Endothelial cell (in vitro differentiated cells): Measurements from ENCODE around the gene TRAPPC12. TPM values are rescaled to one million over a fixed set of nuclear protein-coding genes. Genes with fewer than 3 reads are reported as not detected.

Source experiments
- DNase-seq: peaks from one replicate; pipeline ENCODE4 v3.0.0; 2021; ENCODE audit warnings: low spot score
- H3K27ac Mint-ChIP-seq: one replicate; pipeline ENCODE4 v1.8.0; 2021; ENCODE audit warnings: mixed read lengths, inconsistent platforms; ENCODE audit not compliant: unreplicated experiment
- H3K27me3 Mint-ChIP-seq: one replicate; pipeline ENCODE4 v1.8.0; 2021; ENCODE audit warnings: mild to moderate bottlenecking, moderate library complexity, mixed read lengths, inconsistent platforms; ENCODE audit not compliant: unreplicated experiment
- H3K36me3 Mint-ChIP-seq: one replicate; pipeline ENCODE4 v1.8.0; 2021; ENCODE audit warnings: mild to moderate bottlenecking, low read depth, mixed read lengths, inconsistent platforms; ENCODE audit not compliant: unreplicated experiment
- H3K4me1 Mint-ChIP-seq: one replicate; pipeline ENCODE4 v1.8.0; 2021; ENCODE audit warnings: mild to moderate bottlenecking, mixed read lengths, inconsistent platforms; ENCODE audit not compliant: unreplicated experiment
- H3K4me3 Mint-ChIP-seq: one replicate; pipeline ENCODE4 v1.8.0; 2021; ENCODE audit warnings: mild to moderate bottlenecking, mixed read lengths, inconsistent platforms; ENCODE audit not compliant: unreplicated experiment
- H3K9me3 Mint-ChIP-seq: one replicate; pipeline ENCODE4 v1.8.0; 2021; ENCODE audit warnings: mixed read lengths, inconsistent platforms; ENCODE audit not compliant: unreplicated experiment
- CTCF ChIP-seq: fragments of 200-600 bp; sonication (generic); IDR thresholded peaks from one replicate; pipeline ENCODE4 v1.5.0; 2021; ENCODE audit warnings: antibody characterized with exemption; ENCODE audit not compliant: unreplicated experiment
- total RNA-seq: library from RNA; stranded (reverse); fragmentation: NEBNext Ultra II Directional; extraction: Animal tissue kit (Norgen Biotek cat#: 25700); gene quantifications from one replicate; pipeline ENCODE4 v1.2.1, GENCODE V29; 2021; ENCODE audit not compliant: unreplicated experiment

Gene TRAPPC12
- total RNA-seq, 1 donor from 2014 or later, result 105 TPM

- Mint-ChIP-seq H3K27ac (no peak overlapping the region), H3K36me3 (peaks cover 8% of the 10 kb centered on the region), H3K4me1 (peaks cover 4% of the 10 kb centered on the region), H3K27me3 (peaks cover 9% of the 10 kb centered on the region), H3K4me3 (no peak overlapping the region), H3K9me3 (no peaks in the 10 kb centered on the region)
- DNase-seq, result no peak
- TF ChIP-seq CTCF, result no peak
Observed at GRCh38 chr2:3488855-3489763, 109.6 kb downstream of the TRAPPC12 start.

- peaks cover 9% of the 10 kb centered on the region for H3K27me3 Mint-ChIP-seq
- peaks cover 7% of the 10 kb centered on the region for H3K36me3 Mint-ChIP-seq
- H3K9me3 Mint-ChIP-seq, result no peaks in the 10 kb centered on the region
- DNase-seq, result no peak
- TF ChIP-seq CTCF, result no peak
- H3K4me3 Mint-ChIP-seq, result no peak overlapping the region
- no peak overlapping the region for H3K27ac Mint-ChIP-seq
- H3K4me1 Mint-ChIP-seq, result peaks cover 4% of the 10 kb centered on the region
Observed at GRCh38 chr2:3489764-3490115, 110.2 kb downstream of the TRAPPC12 start.

GRCh38 chr2:3490191-3491170 is 111.0 kb downstream of the TRAPPC12 start:
- Mint-ChIP-seq H3K4me1 (peaks cover 4% of the 10 kb centered on the region), H3K4me3 (no peak overlapping the region), H3K9me3 (no peaks in the 10 kb centered on the region), H3K36me3 (peaks cover 4% of the 10 kb centered on the region), H3K27ac (no peak overlapping the region), H3K27me3 (peaks cover 8% of the 10 kb centered on the region)
- TF ChIP-seq CTCF, result no peak
- DNase-seq, result no peak

- DNase-seq, result no peak
- Mint-ChIP-seq H3K27me3 (peaks cover 8% of the 10 kb centered on the region), H3K4me3 (no peak overlapping the region), H3K36me3 (no peaks in the 10 kb centered on the region), H3K27ac (no peak overlapping the region), H3K9me3 (no peaks in the 10 kb centered on the region), H3K4me1 (peaks cover 4% of the 10 kb centered on the region)
- TF ChIP-seq CTCF, result no peak
Observed at GRCh38 chr2:3491306-3491705, 111.8 kb downstream of the TRAPPC12 start.
